CD4-positive, alpha-beta T cell treated with Interleukin-21 for 1 hour (primary cell): ENCODE data around the gene NDUFAF8.

Experiments
- DNase-seq: peaks from one replicate; pipeline ENCODE4 v3.0.0-alpha.2; 2020

NDUFAF8 gene

GRCh38 chr17:81200695-81201580 is 38.2 kb upstream of the NDUFAF8 start:
- DNase-seq, result peak; percentile 24

GRCh38 chr17:81202318-81202717 is 36.8 kb upstream of the NDUFAF8 start:
- no peak for DNase-seq

- no peak for DNase-seq
Observed at GRCh38 chr17:81203136-81203535, 36.0 kb upstream of the NDUFAF8 start.

DNA sequence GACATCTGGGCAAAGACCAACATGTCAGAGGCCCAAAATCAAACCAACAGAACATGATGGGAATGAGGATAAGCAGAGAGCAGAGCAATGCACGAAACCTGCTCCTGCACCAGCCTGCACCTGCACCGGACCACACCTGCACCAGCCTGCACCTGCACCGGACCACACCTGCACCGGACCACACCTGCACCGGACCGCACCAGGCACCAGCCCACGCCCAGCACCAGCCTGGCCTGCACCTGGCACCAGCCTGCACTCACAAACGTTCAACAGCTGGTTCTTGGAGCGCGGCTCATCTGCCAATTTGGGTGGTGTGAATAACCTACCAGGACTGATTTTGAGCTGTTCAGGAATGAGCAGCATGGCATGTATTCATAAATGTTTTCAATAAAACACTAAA is 34.5 kb upstream of the NDUFAF8 start:
- no peak for DNase-seq

- no peak for DNase-seq
Observed at GRCh38 chr17:81206166-81206565, 33.0 kb upstream of the NDUFAF8 start.

DNA sequence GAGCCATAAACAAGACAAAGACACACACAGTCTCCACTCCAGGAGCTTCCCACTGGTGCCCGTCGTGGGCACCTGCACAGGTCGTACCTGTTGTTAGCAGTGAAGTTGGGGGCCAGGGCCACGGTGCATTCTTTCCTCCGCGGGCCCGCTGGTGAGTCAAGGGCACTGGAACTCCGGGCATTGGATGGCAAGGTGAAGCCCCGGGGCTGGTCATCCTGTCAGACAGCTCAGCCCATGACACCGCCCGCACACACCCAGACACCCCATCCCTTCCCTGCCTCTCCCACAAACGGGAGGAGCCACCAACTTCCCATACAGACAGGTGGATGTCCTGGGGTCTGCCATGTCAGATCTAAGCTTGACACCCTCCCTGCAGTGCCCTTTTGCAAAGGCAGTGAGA is 32.5 kb upstream of the NDUFAF8 start:
- no peak for DNase-seq

DNA sequence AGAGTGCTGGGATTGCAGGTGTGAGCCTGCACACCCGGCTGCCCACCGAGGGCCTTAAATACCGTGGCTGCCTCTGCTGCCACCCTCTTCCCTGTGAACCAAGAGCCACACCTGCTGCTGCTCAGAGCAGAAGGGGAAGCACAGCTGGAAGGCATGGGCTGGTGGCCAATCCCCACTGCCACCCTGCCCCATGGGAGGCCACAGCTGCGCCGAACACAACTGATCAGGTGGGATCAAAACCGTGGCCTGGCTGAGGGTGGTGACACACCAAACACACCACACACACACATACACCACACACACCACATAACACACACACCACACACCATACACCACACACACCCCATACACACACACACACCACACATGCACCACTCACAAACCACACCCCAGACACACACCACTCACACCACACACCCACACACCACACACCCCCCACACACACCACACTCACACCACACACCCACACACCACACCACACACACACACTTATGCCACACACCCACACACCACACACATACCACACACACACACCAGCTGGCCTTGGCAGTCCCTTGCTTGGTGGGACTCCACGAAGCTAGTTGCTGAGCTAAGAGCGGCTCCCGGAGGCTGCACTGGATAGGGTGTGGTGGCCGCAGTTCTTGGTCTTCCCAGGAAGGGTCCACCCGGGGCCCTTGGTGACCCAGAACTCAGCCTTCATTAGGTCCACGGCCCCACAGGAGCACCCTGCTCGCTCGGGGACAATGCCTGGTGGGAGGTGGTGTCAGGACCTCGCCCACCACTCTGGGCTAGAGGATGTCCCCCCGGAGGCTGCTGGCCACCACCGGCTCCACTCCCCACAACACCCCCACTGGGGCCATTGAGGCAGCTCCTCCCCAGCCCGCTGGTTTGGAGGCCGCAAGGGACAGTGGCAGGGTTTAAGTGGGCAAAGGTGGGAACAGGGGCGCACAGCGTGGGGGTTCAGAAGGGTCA is 31.2 kb upstream of the NDUFAF8 start:
- no peak for DNase-seq

- no peak for DNase-seq
Observed at GRCh38 chr17:81208651-81209050, 30.5 kb upstream of the NDUFAF8 start.

DNA sequence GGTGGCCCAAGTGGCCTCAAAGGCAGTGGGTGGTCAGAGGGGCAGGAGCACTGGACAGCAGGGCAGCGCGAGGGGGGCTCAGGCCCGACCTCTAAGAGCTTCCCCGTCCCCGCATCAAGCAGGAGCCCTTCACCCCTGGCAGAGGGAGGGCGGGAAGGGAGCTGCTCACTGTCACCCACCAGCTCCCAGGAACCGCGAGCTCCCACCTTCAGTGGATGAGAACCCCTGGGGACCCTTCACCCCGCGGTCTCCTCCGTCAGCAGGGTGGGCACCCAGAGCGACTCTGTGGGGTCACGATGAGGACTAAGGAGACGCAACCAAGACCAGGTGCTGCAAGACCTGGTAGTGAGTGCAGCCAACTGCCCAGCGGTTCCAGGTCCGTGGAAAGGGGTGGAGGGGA is 30.0 kb upstream of the NDUFAF8 start:
- DNase-seq, result no peak

GRCh38 chr17:81210466-81210865 is 28.7 kb upstream of the NDUFAF8 start:
- DNase-seq, result no peak

GRCh38 chr17:81210868-81211267 is 28.2 kb upstream of the NDUFAF8 start:
- no peak for DNase-seq

DNA sequence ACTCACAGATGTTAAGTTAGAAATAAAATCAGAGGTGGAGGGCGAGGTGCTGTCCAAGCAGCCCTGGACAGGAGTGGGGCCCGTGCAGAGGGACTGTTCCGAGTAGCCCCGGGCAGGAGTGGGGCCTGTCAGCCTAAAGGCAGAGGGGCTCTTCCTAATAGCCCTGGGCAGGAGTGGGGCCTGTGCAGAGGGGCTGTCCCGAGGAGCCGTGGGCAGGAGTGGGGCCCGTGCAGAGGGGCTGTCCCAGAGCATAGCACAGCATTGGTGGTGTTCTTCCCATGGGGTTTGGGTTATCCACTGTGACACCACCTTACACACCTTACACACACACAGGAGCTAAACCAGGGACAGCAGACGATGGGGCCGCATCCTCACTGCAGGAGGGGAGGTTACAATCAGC is 26.8 kb upstream of the NDUFAF8 start:
- no peak for DNase-seq

DNA sequence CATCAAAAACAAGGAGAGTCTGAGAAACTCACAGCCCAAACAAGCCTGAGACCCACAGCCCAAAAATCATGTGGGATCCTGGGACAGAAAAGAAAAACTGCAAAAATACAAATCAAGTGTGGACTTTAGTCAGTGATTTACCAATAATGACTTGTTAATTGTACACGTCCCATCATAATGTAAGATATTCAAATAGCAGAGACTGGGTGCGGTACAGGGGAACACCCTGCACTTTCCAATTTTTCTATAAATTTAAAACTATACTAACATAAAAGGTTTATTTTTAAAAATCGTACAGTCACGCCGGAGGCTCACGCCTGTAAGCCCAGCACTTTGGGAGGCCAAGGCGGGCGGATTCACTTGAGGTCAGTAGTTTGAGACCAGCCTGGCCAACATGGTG is 25.1 kb upstream of the NDUFAF8 start:
- DNase-seq, result no peak

DNA sequence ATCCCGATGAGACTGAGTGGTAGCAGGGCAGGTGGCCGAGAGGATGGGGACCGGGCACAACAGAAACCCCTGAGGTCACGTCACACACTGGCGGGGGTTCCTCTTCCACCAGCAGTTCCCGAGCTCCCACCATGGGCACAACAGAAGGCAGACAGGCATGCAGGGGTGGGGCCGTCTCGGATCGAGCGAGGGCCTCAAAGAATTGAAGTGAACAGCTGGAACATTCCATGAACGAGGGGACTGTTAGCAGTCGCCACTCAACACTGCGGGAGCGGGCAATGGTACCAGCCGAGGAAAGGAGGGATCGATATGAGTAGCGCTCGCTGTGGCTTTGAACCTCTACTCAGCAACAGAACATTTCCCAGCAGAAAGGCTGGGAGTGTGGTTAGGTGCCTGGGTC is 21.6 kb upstream of the NDUFAF8 start:
- no peak for DNase-seq

DNA sequence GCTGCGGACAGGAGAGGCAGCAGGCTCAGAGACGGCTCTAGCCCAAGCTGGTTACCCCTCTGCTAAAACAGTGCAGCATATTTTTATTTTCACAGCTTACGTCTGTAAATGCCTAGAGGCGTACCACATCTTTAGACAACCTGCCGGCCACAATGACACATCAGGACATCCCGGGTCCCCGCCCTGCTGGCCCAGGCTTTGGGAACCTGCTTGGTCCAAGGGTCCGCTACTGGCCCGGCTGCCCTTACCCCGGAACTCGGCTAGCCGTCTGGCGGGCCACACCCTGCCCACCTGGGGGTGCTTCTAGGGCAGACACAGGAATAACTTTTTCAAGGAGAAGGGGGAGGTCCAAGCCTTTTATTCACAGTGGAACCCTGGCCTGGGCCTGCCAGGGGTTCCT is 20.7 kb upstream of the NDUFAF8 start:
- DNase-seq, result no peak

DNA sequence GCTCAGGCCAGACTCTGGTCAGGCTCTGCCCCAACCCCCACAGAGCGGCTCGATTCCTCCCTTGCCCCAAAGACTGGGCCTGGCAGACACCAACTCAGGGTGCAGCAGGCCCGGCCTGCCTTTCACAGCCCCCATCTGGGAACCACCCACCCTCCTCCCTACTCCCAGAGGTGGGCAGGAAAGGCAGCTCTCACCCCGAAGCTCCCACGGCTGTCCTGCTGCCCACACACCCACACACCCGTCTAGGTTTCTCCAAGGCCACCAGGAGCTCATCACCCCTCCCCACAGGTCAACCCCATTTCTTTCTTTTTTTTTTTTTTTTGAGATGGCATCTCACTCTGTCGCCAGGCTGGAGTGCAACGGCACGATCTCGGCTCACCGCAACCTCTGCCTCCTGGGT is 20.1 kb upstream of the NDUFAF8 start:
- DNase-seq, result no peak

DNA sequence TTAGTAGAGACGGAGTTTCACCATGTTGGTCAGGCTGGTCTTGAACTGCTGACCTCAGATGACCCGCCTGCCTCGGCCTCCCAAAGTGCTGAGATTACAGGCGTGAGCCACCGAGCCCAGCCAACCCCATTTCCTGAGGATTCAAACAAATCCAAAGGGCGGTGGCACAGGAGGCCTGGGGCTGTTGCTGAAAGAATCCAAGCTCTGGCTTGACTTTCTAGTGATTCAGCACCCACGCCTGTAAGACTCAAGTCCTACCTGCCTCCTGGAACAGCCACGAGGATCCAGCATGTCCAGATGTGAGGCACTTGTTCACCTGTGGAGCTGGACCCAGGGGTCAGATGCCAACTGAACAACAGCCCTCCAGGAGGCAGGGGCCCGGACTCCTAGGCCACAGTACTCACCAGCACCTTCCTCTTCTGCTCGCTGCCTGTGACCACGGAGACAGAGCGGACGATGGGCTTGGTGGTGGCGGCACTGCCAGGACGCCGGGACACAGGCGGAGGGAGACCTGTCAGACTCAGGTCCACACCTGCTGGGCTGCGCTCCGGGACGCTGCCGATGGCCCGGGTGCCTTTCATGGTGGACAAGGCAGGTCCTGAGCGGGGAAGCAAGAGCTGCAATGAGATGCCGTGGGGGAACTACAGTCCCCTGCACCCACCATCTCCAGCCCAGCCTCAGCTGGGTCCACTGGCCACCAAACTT is 19.5 kb upstream of the NDUFAF8 start:
- DNase-seq, result no peak

DNA sequence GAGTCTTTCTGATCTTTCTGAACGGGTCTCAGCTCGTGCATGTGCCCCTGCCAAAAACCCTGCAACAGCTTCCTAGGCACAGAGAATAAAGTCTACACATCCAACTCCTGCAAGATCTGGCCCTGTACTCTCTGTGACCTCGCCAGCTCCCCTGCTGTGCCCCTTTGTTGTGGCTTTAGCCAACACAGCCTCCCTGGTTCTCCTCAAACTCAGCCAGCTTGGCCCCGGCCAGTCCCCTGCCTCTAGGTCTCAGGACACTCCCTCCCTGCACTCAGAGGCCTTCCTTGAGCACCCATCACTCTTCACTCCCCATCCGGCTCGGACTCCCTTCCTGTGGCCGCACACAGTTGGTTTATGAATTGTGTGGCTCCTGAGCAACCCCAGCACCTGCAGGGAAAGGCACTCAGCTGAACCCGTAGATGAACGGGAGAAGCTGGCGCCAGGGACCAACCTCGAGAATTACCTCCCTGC is 17.7 kb upstream of the NDUFAF8 start:
- no peak for DNase-seq

GRCh38 chr17:81221842-81222619 is 17.1 kb upstream of the NDUFAF8 start:
- DNase-seq, result no peak

GRCh38 chr17:81222620-81222905 is 16.6 kb upstream of the NDUFAF8 start:
- DNase-seq, result no peak

- peak; percentile 99 for DNase-seq
Observed at GRCh38 chr17:81222906-81223761, 16.0 kb upstream of the NDUFAF8 start, which contains the start of gene CEP131. Gene CEP131, minus strand, starts transcription at chr17:81222965. Its CDS starts 2,909 bp downstream, at chr17:81220056.
